ENCODE results near the gene APOBEC3G.

The APOBEC3G gene

GRCh38 chr22:39129081-39129480, 52.0 kb downstream of the APOBEC3G start:
- H3K9ac ChIP-seq (ENCODE audit: low read depth, low read length): no peak overlapping the region
- TF ChIP-seq EZH2 (IDR thresholded peaks at IDR 0.05; ENCODE audit: borderline replicate concordance, low read depth, low read length, severe bottlenecking): no peak
- TF ChIP-seq, protein P1, sequence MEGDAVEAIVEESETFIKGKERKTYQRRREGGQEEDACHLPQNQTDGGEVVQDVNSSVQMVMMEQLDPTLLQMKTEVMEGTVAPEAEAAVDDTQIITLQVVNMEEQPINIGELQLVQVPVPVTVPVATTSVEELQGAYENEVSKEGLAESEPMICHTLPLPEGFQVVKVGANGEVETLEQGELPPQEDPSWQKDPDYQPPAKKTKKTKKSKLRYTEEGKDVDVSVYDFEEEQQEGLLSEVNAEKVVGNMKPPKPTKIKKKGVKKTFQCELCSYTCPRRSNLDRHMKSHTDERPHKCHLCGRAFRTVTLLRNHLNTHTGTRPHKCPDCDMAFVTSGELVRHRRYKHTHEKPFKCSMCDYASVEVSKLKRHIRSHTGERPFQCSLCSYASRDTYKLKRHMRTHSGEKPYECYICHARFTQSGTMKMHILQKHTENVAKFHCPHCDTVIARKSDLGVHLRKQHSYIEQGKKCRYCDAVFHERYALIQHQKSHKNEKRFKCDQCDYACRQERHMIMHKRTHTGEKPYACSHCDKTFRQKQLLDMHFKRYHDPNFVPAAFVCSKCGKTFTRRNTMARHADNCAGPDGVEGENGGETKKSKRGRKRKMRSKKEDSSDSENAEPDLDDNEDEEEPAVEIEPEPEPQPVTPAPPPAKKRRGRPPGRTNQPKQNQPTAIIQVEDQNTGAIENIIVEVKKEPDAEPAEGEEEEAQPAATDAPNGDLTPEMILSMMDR (IDR thresholded peaks at IDR 0.05; ENCODE audit: borderline replicate concordance, extremely low read depth, low read length, poor library complexity, severe bottlenecking): no peak

DNA sequence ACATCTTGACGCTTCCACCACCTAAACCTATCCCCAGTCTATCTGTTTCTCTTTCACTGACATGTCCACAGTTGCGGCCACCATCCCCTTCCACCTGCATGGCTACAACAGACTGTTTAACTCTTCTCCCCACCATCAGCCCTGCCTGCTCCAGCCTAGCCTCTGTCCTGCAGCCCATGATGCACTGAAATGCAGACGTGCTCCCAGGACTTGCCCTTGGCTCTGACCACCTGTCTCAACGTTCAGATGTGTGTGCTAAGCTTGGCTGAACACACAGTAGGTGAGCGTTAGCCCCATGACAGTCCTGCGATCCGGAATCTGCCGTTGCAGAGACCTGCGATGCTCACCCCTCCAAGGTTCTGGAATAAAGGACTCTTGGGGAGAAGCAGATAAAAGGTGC, 52.7 kb downstream of the APOBEC3G start:
- Histone ChIP-seq H3K79me2 (ENCODE audit: insufficient read depth, low read length) (no peaks in the 10 kb centered on the region), H3K27ac (ENCODE audit: low read length) (no peak overlapping the region), H3K4me3 (ENCODE audit: low read depth in 1 of 2, low read length in 2 of 2) (no peak overlapping the region), H2AFZ (ENCODE audit: low read depth, low read length) (no peak overlapping the region), H3K4me1 (ENCODE audit: insufficient read depth, low read length) (no peaks in the 10 kb centered on the region), H3K4me2 (ENCODE audit: insufficient read depth, low read length) (no peak overlapping the region), H4K20me1 (ENCODE audit: insufficient read depth, low read length) (peaks cover 5% of the 10 kb centered on the region), H3K27me3 (ENCODE audit: insufficient read depth, low read length, poor library complexity) (no peaks in the 10 kb centered on the region), H3K36me3 (ENCODE audit: insufficient read depth, low read length) (no peaks in the 10 kb centered on the region), H3K9me3 (ENCODE audit: insufficient read depth, low read length, severe bottlenecking) (no peaks in the 10 kb centered on the region), H3K9ac (ENCODE audit: low read depth, low read length) (no peak overlapping the region)
- TF ChIP-seq, protein P1 (IDR thresholded peaks at IDR 0.05; ENCODE audit: borderline replicate concordance, extremely low read depth, low read length, poor library complexity, severe bottlenecking): no peak
- no peak for TF ChIP-seq EZH2 (IDR thresholded peaks at IDR 0.05; ENCODE audit: borderline replicate concordance, low read depth, low read length, severe bottlenecking)
- DNase-seq: no peak
- no peak for ATAC-seq (ENCODE audit: insufficient read depth, low read depth)

More at GRCh38 chr22:39129081-39129480, 52.0 kb downstream of the APOBEC3G start:
- no peaks in the 10 kb centered on the region for H3K79me2 ChIP-seq (ENCODE audit: insufficient read depth, low read length)
- ATAC-seq (ENCODE audit: insufficient read depth, low read depth): no peak
- no peak overlapping the region for H2AFZ ChIP-seq (ENCODE audit: low read depth, low read length)
- no peak overlapping the region for H3K4me2 ChIP-seq (ENCODE audit: insufficient read depth, low read length)
- no peaks in the 10 kb centered on the region for H3K36me3 ChIP-seq (ENCODE audit: insufficient read depth, low read length)
- H4K20me1 ChIP-seq (ENCODE audit: insufficient read depth, low read length): peaks cover 5% of the 10 kb centered on the region
- no peaks in the 10 kb centered on the region for H3K4me1 ChIP-seq (ENCODE audit: insufficient read depth, low read length)
- no peak overlapping the region for H3K4me3 ChIP-seq (ENCODE audit: low read depth in 1 of 2, low read length in 2 of 2)
- H3K9me3 ChIP-seq (ENCODE audit: insufficient read depth, low read length, severe bottlenecking): no peaks in the 10 kb centered on the region
- H3K27me3 ChIP-seq (ENCODE audit: insufficient read depth, low read length, poor library complexity): no peaks in the 10 kb centered on the region
- no peak for DNase-seq
- no peak overlapping the region for H3K27ac ChIP-seq (ENCODE audit: low read length)

GRCh38 chr22:39130152-39130704, 53.2 kb downstream of the APOBEC3G start:
- TF ChIP-seq, protein P1 (IDR thresholded peaks at IDR 0.05; ENCODE audit: borderline replicate concordance, extremely low read depth, low read length, poor library complexity, severe bottlenecking): no peak
- TF ChIP-seq EZH2 (IDR thresholded peaks at IDR 0.05; ENCODE audit: borderline replicate concordance, low read depth, low read length, severe bottlenecking): no peak
- DNase-seq: no peak
- Histone ChIP-seq H3K79me2 (ENCODE audit: insufficient read depth, low read length) (no peaks in the 10 kb centered on the region), H3K36me3 (ENCODE audit: insufficient read depth, low read length) (no peaks in the 10 kb centered on the region), H2AFZ (ENCODE audit: low read depth, low read length) (no peak overlapping the region), H3K4me1 (ENCODE audit: insufficient read depth, low read length) (no peaks in the 10 kb centered on the region), H3K9ac (ENCODE audit: low read depth, low read length) (no peak overlapping the region), H4K20me1 (ENCODE audit: insufficient read depth, low read length) (peaks cover 7% of the 10 kb centered on the region), H3K4me3 (ENCODE audit: low read depth in 1 of 2, low read length in 2 of 2) (no peak overlapping the region), H3K4me2 (ENCODE audit: insufficient read depth, low read length) (no peak overlapping the region), H3K27ac (ENCODE audit: low read length) (no peak overlapping the region), H3K9me3 (ENCODE audit: insufficient read depth, low read length, severe bottlenecking) (no peaks in the 10 kb centered on the region), H3K27me3 (ENCODE audit: insufficient read depth, low read length, poor library complexity) (no peaks in the 10 kb centered on the region)
- ATAC-seq (ENCODE audit: insufficient read depth, low read depth): no peak
